ENCODE results near the gene HMBS. TPM values are rescaled to one million over a fixed set of nuclear protein-coding genes. Genes with fewer than 3 reads are reported as not detected.
A peak's percentile ranks its signal among the peaks of the same experiment; 100 is the strongest.
"Not testable (repeated sequence)": the region's sequence is repeated elsewhere in the genome, so short reads cannot be mapped to it uniquely, and the experiment has no call there.

HMBS gene
- total RNA-seq, 1 experiment from 2014 or later = 56.3 TPM

DNA sequence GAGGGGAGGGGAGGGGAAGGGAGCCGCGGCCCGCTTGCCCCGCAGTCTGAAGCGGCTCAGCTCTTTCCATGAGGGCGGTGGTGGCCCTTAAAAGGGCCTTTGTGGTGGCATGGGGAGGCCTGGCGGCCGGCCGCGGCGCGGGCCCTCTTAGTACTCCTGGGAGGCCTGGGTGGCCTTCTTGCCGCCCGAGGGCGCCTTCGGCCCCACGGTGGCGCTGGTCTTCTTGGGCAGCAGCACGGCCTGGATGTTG is 10.1 kb downstream of the HMBS start:
- in situ Hi-C loops (cut with HindIII; ENCODE audit: low pct_unique_long_range_greater_than_20kb, low sequenced_read_pairs) = no loop called here
- no peak for DNase-seq (ENCODE audit: low read depth)

GRCh38 chr11:119095066-119095880 is 10.6 kb downstream of the HMBS start:
- peak; percentile 99 for DNase-seq (ENCODE audit: low read depth)
- in situ Hi-C loops (cut with HindIII; ENCODE audit: low pct_unique_long_range_greater_than_20kb, low sequenced_read_pairs) = no loop called here

DNA sequence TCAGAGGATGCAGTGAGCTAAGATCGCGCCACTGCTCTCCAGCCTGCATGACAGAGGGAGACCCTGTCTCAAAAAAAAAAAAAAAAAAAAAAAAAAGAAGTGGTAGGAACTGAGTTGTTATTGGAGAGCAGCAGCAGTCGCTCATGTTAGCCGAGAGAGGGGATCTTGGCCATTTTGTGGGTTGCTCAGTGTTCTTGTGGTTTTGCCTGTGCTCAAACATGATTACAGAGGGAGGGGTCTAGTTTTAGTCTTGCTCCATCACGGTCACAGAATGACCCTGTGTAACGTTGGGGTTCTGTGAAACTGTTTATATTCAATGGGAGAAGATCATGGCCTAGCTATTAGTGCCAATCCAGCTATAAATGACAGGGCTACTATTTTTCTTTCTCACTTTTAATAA is 15.0 kb downstream of the HMBS start:
- in situ Hi-C loops (cut with HindIII; ENCODE audit: low pct_unique_long_range_greater_than_20kb, low sequenced_read_pairs) = loop anchor here (25.0 kb wide), 1 partner anchor 213 kb away; the partner anchor contains the start of gene MCAM

GRCh38 chr11:119100246-119100970 is 15.7 kb downstream of the HMBS start:
- in situ Hi-C loops (cut with HindIII; ENCODE audit: low pct_unique_long_range_greater_than_20kb, low sequenced_read_pairs) = loop anchor here (25.0 kb wide), 1 partner anchor 212 kb away; the partner anchor contains the start of gene MCAM
- peak; percentile 51 for DNase-seq (ENCODE audit: low read depth)

More for the DNA sequence above, 15.0 kb downstream of the HMBS start:
- no peak for DNase-seq (ENCODE audit: low read depth)

GRCh38 chr11:119100994-119101758 is 16.5 kb downstream of the HMBS start:
- in situ Hi-C loops (cut with HindIII; ENCODE audit: low pct_unique_long_range_greater_than_20kb, low sequenced_read_pairs) = loop anchor here (25.0 kb wide), 1 partner anchor 211 kb away; the partner anchor contains the start of gene MCAM
- no peak for DNase-seq (ENCODE audit: low read depth)

DNA sequence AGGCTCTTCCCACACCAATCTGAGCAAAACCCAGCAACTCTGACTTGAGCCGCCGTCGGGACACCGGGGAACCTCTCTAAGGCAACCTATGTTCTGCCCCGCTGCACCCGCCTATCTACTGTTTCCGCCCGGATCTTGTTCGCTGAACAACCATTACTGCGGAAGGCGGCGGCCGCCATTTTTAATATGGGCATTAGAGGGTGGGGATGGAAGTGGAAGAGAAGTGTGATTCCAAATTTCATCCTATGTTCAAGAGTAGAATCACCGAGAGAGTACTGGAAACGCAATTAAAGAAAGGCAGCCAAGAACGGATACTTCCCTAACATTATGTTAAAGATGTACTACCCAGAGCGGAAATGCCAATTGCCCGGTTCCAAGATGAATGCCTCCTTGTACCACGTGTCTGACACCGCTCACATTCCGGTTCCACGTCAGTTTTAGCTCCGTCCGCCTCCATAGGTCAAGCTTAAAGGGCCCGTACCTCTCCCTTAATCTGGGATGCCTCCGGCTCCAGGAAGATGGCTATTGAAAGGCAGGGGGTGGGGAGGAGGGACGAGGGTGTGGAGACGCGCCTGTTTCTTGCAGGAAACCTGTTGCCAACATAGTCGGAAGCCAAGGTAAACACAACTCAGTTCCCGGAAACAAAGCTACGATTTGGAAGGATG is 17.2 kb downstream of the HMBS start, which contains the start of gene DPAGT1:
Gene DPAGT1 (minus strand): TSS at position 95 of the 665 bp plus-strand sequence. CDS start 198 bp downstream, outside the sequence.
- in situ Hi-C loops (cut with HindIII; ENCODE audit: low pct_unique_long_range_greater_than_20kb, low sequenced_read_pairs) = loop anchor here (25.0 kb wide), 1 partner anchor 210 kb away; the partner anchor contains the start of gene MCAM
- DNase-seq (ENCODE audit: low read depth) = peak; percentile 93

DNA sequence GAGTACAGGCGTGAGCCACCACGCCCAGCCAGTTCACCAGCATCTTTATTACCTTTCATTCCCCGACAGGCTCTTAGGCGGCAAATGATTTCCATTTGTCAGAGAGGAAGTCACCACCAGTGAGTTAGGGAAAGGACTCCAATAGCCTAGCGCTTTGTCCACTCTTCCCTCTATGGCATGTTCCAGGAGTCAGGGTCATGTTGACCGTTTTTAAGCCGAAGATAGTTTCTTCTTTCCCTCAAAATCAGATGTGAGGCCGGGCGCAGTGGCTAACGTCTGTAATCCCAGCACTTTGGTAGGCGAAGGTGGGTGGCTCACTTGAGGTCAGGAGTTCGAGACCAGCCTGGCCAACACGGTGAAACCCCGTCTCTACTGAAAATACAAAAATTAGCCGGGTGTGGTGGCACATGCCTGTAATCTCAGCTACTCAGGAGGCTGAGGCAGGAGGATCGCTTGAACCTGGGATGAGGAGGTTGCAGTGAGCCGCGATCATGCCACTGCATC is 18.5 kb downstream of the HMBS start:
- not testable (repeated sequence) for DNase-seq (ENCODE audit: low read depth)
- in situ Hi-C loops (cut with HindIII; ENCODE audit: low pct_unique_long_range_greater_than_20kb, low sequenced_read_pairs) = loop anchor here (25.0 kb wide), 1 partner anchor 209 kb away; the partner anchor contains the start of gene MCAM

GRCh38 chr11:119103793-119104192 is 19.1 kb downstream of the HMBS start:
- in situ Hi-C loops (cut with HindIII; ENCODE audit: low pct_unique_long_range_greater_than_20kb, low sequenced_read_pairs) = loop anchor here (25.0 kb wide), 1 partner anchor 209 kb away; the partner anchor contains the start of gene MCAM
- no peak for DNase-seq (ENCODE audit: low read depth)

- peak; percentile 73 for DNase-seq (ENCODE audit: low read depth)
- in situ Hi-C loops (cut with HindIII; ENCODE audit: low pct_unique_long_range_greater_than_20kb, low sequenced_read_pairs) = loop anchor here (25.0 kb wide), 1 partner anchor 205 kb away; the partner anchor contains the start of gene MCAM
These were observed 22.2 kb downstream of the HMBS start, which contains the start of gene C2CD2L for GRCh38 chr11:119106564-119107537. Gene C2CD2L (plus strand): TSS chr11:119107344. CDS start chr11:119107742, 398 bp downstream.

GRCh38 chr11:119107538-119108145 is 23.0 kb downstream of the HMBS start:
- no peak for DNase-seq (ENCODE audit: low read depth)
- in situ Hi-C loops (cut with HindIII; ENCODE audit: low pct_unique_long_range_greater_than_20kb, low sequenced_read_pairs) = loop anchor here (25.0 kb wide), 1 partner anchor 205 kb away; the partner anchor contains the start of gene MCAM

- in situ Hi-C loops (cut with HindIII; ENCODE audit: low pct_unique_long_range_greater_than_20kb, low sequenced_read_pairs) = loop anchor here (25.0 kb wide), 1 partner anchor 204 kb away; the partner anchor contains the start of gene MCAM
- DNase-seq (ENCODE audit: low read depth) = no peak
These were observed 23.6 kb downstream of the HMBS start for GRCh38 chr11:119108146-119108856.

DNA sequence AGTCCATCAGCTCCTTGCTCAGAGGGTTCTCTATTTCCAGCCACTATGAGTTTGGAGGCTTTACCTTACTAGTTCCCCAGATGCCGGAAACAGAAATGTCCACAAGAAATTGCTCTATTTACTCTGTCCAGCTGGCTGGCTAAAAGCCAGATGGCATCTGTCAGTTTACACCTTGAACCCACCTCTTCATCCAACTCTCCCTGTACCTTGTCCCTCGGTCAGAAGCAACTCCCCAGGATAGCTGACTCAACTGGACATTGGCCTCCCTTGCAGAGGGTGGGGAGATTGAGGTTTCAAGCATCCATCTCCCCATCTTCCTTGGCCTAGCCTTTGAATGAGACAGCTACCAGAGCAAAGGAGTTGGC is 24.2 kb downstream of the HMBS start:
- no peak for DNase-seq (ENCODE audit: low read depth)
- in situ Hi-C loops (cut with HindIII; ENCODE audit: low pct_unique_long_range_greater_than_20kb, low sequenced_read_pairs) = loop anchor here (25.0 kb wide), 1 partner anchor 203 kb away; the partner anchor contains the start of gene MCAM

- in situ Hi-C loops (cut with HindIII; ENCODE audit: low pct_unique_long_range_greater_than_20kb, low sequenced_read_pairs) = loop anchor here (25.0 kb wide), 1 partner anchor 202 kb away; the partner anchor contains the start of gene MCAM
- no peak for DNase-seq (ENCODE audit: low read depth)
These were observed 25.2 kb downstream of the HMBS start for GRCh38 chr11:119109843-119110242.

- DNase-seq (ENCODE audit: low read depth) = no peak
- in situ Hi-C loops (cut with HindIII; ENCODE audit: low pct_unique_long_range_greater_than_20kb, low sequenced_read_pairs) = loop anchor here (25.0 kb wide), 1 partner anchor 202 kb away; the partner anchor contains the start of gene MCAM
These were observed 25.8 kb downstream of the HMBS start for GRCh38 chr11:119110439-119110838.

DNA sequence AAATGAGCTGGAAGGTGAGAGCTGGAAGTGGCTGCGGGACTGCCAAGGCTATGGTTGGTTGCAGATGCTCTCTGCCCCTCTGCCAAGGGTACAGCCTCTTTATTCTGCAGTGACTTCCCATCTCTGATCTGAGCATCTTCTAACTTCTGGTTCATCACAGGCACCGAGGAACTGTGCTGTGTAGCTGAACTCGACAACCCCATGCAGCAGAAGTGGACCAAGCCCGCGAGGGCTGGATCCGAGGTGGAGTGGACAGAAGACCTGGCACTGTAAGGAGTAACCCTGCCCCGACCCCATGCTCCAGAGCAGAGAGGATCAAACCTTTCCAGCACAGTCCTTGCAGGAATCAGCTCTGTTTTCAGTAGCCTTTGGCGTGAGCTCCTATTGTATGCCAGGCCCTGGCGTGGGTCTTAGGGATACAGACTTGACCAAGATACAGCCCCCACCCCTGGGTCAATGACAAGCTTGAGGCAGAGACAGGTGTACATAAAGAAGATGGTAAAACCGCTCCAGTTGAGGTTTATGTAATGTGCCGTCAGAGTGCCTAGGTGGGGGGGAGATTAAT is 26.8 kb downstream of the HMBS start:
- DNase-seq (ENCODE audit: low read depth) = no peak
- in situ Hi-C loops (cut with HindIII; ENCODE audit: low pct_unique_long_range_greater_than_20kb, low sequenced_read_pairs) = loop anchor here (25.0 kb wide), 1 partner anchor 201 kb away; the partner anchor contains the start of gene MCAM
